Endodermal cell (in vitro differentiated cells): ENCODE data around the gene GOLGA6L25. TPM values are rescaled to one million over a fixed set of nuclear protein-coding genes. Genes with fewer than 3 reads are reported as not detected.

Experiments used
- total RNA-seq, 2 donors: library from RNA; stranded (reverse); fragmentation: NEBNext Ultra II Directional in 1 of 2; extraction: Animal tissue kit (Norgen Biotek cat#: 25700) in 1 of 2; gene quantifications; 2 replicates in 1 of 2; 3 replicates in 1 of 2; pipeline ENCODE4 v1.2.1, GENCODE V29; 2021

Gene GOLGA6L25
- total RNA-seq, 2 donors from 2014 or later = not detected

Other genes starting within 250 kb of the GOLGA6L25 start
- gene HERC2, start 231.4 kb upstream of the GOLGA6L25 start, total RNA-seq = 100 to 1,000 TPM; 105 to 112 TPM
- not detected for gene GOLGA6L24, start 195.5 kb upstream of the GOLGA6L25 start, total RNA-seq
- not detected for gene GOLGA8F, start 174.9 kb upstream of the GOLGA6L25 start, total RNA-seq
- not detected for gene GOLGA8G, start 20.6 kb upstream of the GOLGA6L25 start, total RNA-seq
- gene GOLGA8M, start 158.9 kb downstream of the GOLGA6L25 start, total RNA-seq = under 1 TPM in 1 of 2 donors, not detected in 1; 0.86 TPM